Neural cell (in vitro differentiated cells): ENCODE results near the gene FILIP1.

Source experiments
- EZH2 ChIP-seq: fragments of 200-600, 300-800 bp; shearing (Covaris generic), sonication (generic); IDR thresholded peaks from 2 replicates; pipeline ENCODE4 v1.6.1; 2014; ENCODE audit warnings: antibody characterized with exemption, low read length, borderline replicate concordance, mild to moderate bottlenecking; ENCODE audit not compliant: insufficient read depth, poor library complexity, severe bottlenecking
- POLR2AphosphoS5 ChIP-seq: IDR thresholded peaks from 2 replicates; pipeline ENCODE4 v1.6.1; 2012
- REST ChIP-seq: IDR thresholded peaks from 2 replicates; pipeline ENCODE4 v1.6.1; 2012; ENCODE audit warnings: borderline replicate concordance
- TF ChIP-seq, protein P1 (sequence below): fragments of 450-650 bp; IDR thresholded peaks from 2 replicates; pipeline ENCODE4 v1.5.1; 2014; ENCODE audit warnings: antibody characterized with exemption, mild to moderate bottlenecking, moderate library complexity; ENCODE audit not compliant: poor library complexity, severe bottlenecking

GRCh38 chr6:75317503-75318206, 175.9 kb downstream of the FILIP1 start:
- TF ChIP-seq, protein P1, sequence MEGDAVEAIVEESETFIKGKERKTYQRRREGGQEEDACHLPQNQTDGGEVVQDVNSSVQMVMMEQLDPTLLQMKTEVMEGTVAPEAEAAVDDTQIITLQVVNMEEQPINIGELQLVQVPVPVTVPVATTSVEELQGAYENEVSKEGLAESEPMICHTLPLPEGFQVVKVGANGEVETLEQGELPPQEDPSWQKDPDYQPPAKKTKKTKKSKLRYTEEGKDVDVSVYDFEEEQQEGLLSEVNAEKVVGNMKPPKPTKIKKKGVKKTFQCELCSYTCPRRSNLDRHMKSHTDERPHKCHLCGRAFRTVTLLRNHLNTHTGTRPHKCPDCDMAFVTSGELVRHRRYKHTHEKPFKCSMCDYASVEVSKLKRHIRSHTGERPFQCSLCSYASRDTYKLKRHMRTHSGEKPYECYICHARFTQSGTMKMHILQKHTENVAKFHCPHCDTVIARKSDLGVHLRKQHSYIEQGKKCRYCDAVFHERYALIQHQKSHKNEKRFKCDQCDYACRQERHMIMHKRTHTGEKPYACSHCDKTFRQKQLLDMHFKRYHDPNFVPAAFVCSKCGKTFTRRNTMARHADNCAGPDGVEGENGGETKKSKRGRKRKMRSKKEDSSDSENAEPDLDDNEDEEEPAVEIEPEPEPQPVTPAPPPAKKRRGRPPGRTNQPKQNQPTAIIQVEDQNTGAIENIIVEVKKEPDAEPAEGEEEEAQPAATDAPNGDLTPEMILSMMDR = no peak
- no peak for TF ChIP-seq EZH2
- no peak for TF ChIP-seq POLR2AphosphoS5
- no peak for TF ChIP-seq REST
